GM12878 (cell line): Measurements from ENCODE around the gene CARD9. TPM values are rescaled to one million over a fixed set of nuclear protein-coding genes. Genes with fewer than 3 reads are reported as not detected.
"Not testable (repeated sequence)": the region's sequence is repeated elsewhere in the genome, so short reads cannot be mapped to it uniquely, and the experiment has no call there.

ENCODE experiments used
- ATAC-seq: fragments of 200-7000 bp; cut with Tn5 transposase; 3 replicates; pipeline ENCODE4 v1.9.1; 2020; ENCODE audit warnings: mild to moderate bottlenecking, moderate library complexity
- BruUV-seq: library from RNA; stranded (reverse); fragments of 400-500 nt; replicated peaks from 2 replicates; lab custom pipeline; 2021; lab: Mats Ljungman, UMichigan
- CTCF ChIA-PET: fragments of 300-600 bp; sonication (Branson Sonifier 250); formaldehyde crosslinking; extraction: SDS; loops from one replicate; lab custom pipeline; 2021; ENCODE audit warnings: inconsistent platforms; lab: Yijun Ruan, JAX
- POLR2A ChIA-PET: fragments of 350-600 bp; formaldehyde crosslinking; extraction: SDS; loops from one replicate; lab custom pipeline; 2021; ENCODE audit warnings: inconsistent platforms; lab: Charles Lee
- RAD21 ChIA-PET: fragments of 300-600 bp; sonication (Branson Sonifier 250); formaldehyde crosslinking; loops from one replicate; lab custom pipeline; 2023; ENCODE audit warnings: antibody characterized with exemption; ENCODE audit not compliant: unreplicated experiment; lab: Charles Lee
- SMC1A ChIA-PET: fragments of 300-600 bp; sonication (Branson Sonifier 250); formaldehyde crosslinking; loops from one replicate; lab custom pipeline; 2023; ENCODE audit not compliant: unreplicated experiment, uncharacterized antibody; lab: Charles Lee
- DNase-seq: peaks from one replicate; pipeline ENCODE4 v3.0.0-alpha.2; 2011; ENCODE audit warnings: low read depth, low spot score
- FAIRE-seq: peaks from 3 replicates; lab custom pipeline; 2011; peaks lifted over from hg19 to GRCh38; lab: Jason Lieb, UNC
- H2AFZ ChIP-seq: 2 replicates; pipeline ENCODE4 v1.6.0; 2011; ENCODE audit warnings: low read depth, low read length, control low read depth; ENCODE audit not compliant: control insufficient read depth
- H3K27ac ChIP-seq: 2 replicates; pipeline ENCODE4 v1.5.1; 2011; ENCODE audit warnings: control low read depth; ENCODE audit not compliant: control insufficient read depth, insufficient read depth
- H3K27me3 ChIP-seq, 2 experiments: replicated peaks in 1 of 2; 2 replicates each; pipeline versions ENCODE4 v1.6.0 to v1.6.1; 2011; ENCODE audit warnings: low read length in 1 of 2; ENCODE audit not compliant: control insufficient read depth in 2 of 2, insufficient read depth in 2 of 2
- H3K36me3 ChIP-seq, 2 experiments: 2 replicates each; pipeline ENCODE4 v1.5.1; 2011; ENCODE audit warnings: low read length in 1 of 2; ENCODE audit not compliant: control insufficient read depth in 2 of 2, insufficient read depth in 2 of 2
- H3K4me1 ChIP-seq: 2 replicates; pipeline ENCODE4 v1.6.1; 2011; ENCODE audit warnings: mild to moderate bottlenecking, low read length, moderate library complexity, mixed read lengths; ENCODE audit not compliant: control insufficient read depth, insufficient read depth
- H3K4me2 ChIP-seq: 2 replicates; pipeline ENCODE4 v1.6.0; 2011; ENCODE audit warnings: control low read depth; ENCODE audit not compliant: control insufficient read depth, insufficient read depth
- H3K4me3 ChIP-seq: fragments of 200-600 bp; sonication (generic); 2 replicates; pipeline ENCODE4 v1.5.1; 2016
- H3K79me2 ChIP-seq: 2 replicates; pipeline ENCODE4 v1.6.0; 2011; ENCODE audit warnings: low read length; ENCODE audit not compliant: control insufficient read depth, insufficient read depth
- H3K9ac ChIP-seq: 2 replicates; pipeline ENCODE4 v1.8.0; 2011; ENCODE audit warnings: low read length, control low read depth, mixed read lengths; ENCODE audit not compliant: control insufficient read depth, insufficient read depth
- H3K9me3 ChIP-seq: replicated peaks from 3 replicates; pipeline ENCODE4 v1.5.1; 2011; ENCODE audit warnings: mild to moderate bottlenecking, low read length; ENCODE audit not compliant: control insufficient read depth, insufficient read depth
- H4K20me1 ChIP-seq: 2 replicates; pipeline ENCODE4 v1.6.0; 2011; ENCODE audit not compliant: control insufficient read depth, insufficient read depth
- MAX ChIP-seq: IDR thresholded peaks from 2 replicates; pipeline ENCODE4 v1.6.1; 2012; ENCODE audit warnings: low read depth, low read length, improper control_type of control experiment
- SMARCA5 ChIP-seq: fragments of 450-650 bp; IDR thresholded peaks from 2 replicates; pipeline ENCODE4 v1.6.1; 2017; ENCODE audit warnings: mild to moderate bottlenecking
- TAF1 ChIP-seq: IDR thresholded peaks from 2 replicates; pipeline ENCODE4 v1.6.1; 2011; ENCODE audit warnings: mild to moderate bottlenecking, low read depth, low read length, borderline replicate concordance
- WGBS: methylation state at CpG from one replicate; pipeline ENCODE4 v1.1.6; 2016; ENCODE audit warnings: low lambda C conversion rate; ENCODE audit not compliant: insufficient replicate concordance, insufficient coverage; ENCODE audit errors: missing lambda C conversion rate; 5-methylcytosine and 5-hydroxymethylcytosine counted together
- in situ Hi-C: fragments of 300-500 bp; cut with MboI; formaldehyde crosslinking; loops from 9 replicates; pipeline ENCODE4 v1.14.3; 2018; ENCODE audit warnings: mixed read lengths
- intact Hi-C: fragments of 100-400 bp; cut with micrococcal nuclease; formaldehyde crosslinking; loops from one replicate; pipeline ENCODE4 v1.14.2; 2022; ENCODE audit not compliant: unreplicated experiment
- polyA plus RNA-seq, 11 experiments: library from polyadenylated mRNA; depleted of rRNA in 4 of 11; unstranded in 6 of 11; stranded (reverse) in 5 of 11; fragments of >200 nt; fragmentation: Nextera tagmentation in 4 of 11; fragmentation: Illumina TruSeq in 1 of 11; extraction: Ambion mirVana in 4 of 11; extraction: Trizol in 1 of 11; gene quantifications; 1 replicate in 1 of 11; 2 replicates in 10 of 11; pipeline versions ENCODE4 v1.2.1 to v1.2.3, GENCODE V29; 2011 to 2016; ENCODE audit warnings: inconsistent platforms in 2 of 11, missing spikeins in 2 of 11, low read depth in 1 of 11
- total RNA-seq, 4 experiments: library from RNA; depleted of rRNA in 3 of 4; stranded (reverse); fragments of >200 nt in 3 of 4; fragmentation: Illumina TruSeq in 1 of 4; extraction: Trizol in 1 of 4; gene quantifications; 2 replicates each; pipeline versions ENCODE4 v1.2.1 to v1.2.3, GENCODE V29; 2013 to 2021

Gene CARD9
- total and polyA plus RNA-seq, 10 of the 15 experiments (the other 5 are each of a cell fraction or from before 2014, with no cell fraction given): 0.11 to 4.9 (median 1.8) TPM; not detected in 1

- Histone ChIP-seq H3K4me2 (0 out of 2 replicates have a peak overlapping the region, but pooled peaks have one; percentile 38), H3K9me3 (no peaks in the 10 kb centered on the region), H3K4me3 (no peak overlapping the region), H3K36me3 (peaks cover 6 to 17% of the 10 kb centered on the region in 2 experiments; a peak in 3 of 4 replicates), H3K4me1 (peaks cover 42% of the 10 kb centered on the region), H3K27me3 (no peaks in the 10 kb centered on the region), H2AFZ (no peak overlapping the region), H3K27ac (no peak overlapping the region), H3K79me2 (peaks cover 54% of the 10 kb centered on the region), H4K20me1 (no peaks in the 10 kb centered on the region), H3K9ac (no peak overlapping the region)
- intact Hi-C loops (no loop called here), in situ Hi-C loops (no loop called here)
- CTCF ChIA-PET: no interaction called here
- RAD21 ChIA-PET: no interaction called here
- no TSS peak for BruUV-seq
- no peak for FAIRE-seq
- no peak for DNase-seq
- SMC1A ChIA-PET: no interaction called here
- POLR2A ChIA-PET: no interaction called here
- no peak for ATAC-seq
- TF ChIP-seq MAX: no peak
- no peak for TF ChIP-seq TAF1
- no peak for TF ChIP-seq SMARCA5
- WGBS: 79% methylated on average over 7 of the region's 7 CpGs
Measured at GRCh38 chr9:136407911-136408310, 34.4 kb upstream of the CARD9 start.

- CTCF ChIA-PET, SMC1A ChIA-PET, H4K20me1 ChIP-seq, FAIRE-seq, RAD21 ChIA-PET, DNase-seq, intact Hi-C loops, H3K4me3 ChIP-seq, in situ Hi-C loops, H3K4me2 ChIP-seq, H3K27me3 ChIP-seq, H3K27ac ChIP-seq, H3K9ac ChIP-seq, H2AFZ ChIP-seq, H3K9me3 ChIP-seq, POLR2A ChIA-PET, ATAC-seq: not testable (repeated sequence)
- Histone ChIP-seq H3K36me3 (peaks cover 4 to 18% of the 10 kb centered on the region in 2 experiments; a peak in 3 of 4 replicates), H3K4me1 (peaks cover 42% of the 10 kb centered on the region), H3K79me2 (peaks cover 46% of the 10 kb centered on the region)
- TSS peak; percentile 27 for BruUV-seq
- WGBS: over 99% methylated on average over 28 of the region's 28 CpGs
Measured at GRCh38 chr9:136407061-136407460, 33.6 kb upstream of the CARD9 start.

- CTCF ChIA-PET, H3K4me3 ChIP-seq, FAIRE-seq, in situ Hi-C loops, SMC1A ChIA-PET, H2AFZ ChIP-seq, H4K20me1 ChIP-seq, H3K9ac ChIP-seq, ATAC-seq, DNase-seq, BruUV-seq, H3K27me3 ChIP-seq, H3K27ac ChIP-seq, intact Hi-C loops, H3K9me3 ChIP-seq, RAD21 ChIA-PET: not testable (repeated sequence)
- Histone ChIP-seq H3K79me2 (peaks cover 35% of the 10 kb centered on the region), H3K4me2 (0 out of 2 replicates have a peak overlapping the region, but pooled peaks have one; percentile 9), H3K4me1 (peaks cover 36% of the 10 kb centered on the region), H3K36me3 (peaks cover 7 to 18% of the 10 kb centered on the region in 2 experiments; a peak in 3 of 4 replicates)
- 58% methylated on average over 10 of the region's 10 CpGs for WGBS
- POLR2A ChIA-PET: interaction anchor here (0.5 kb wide), 1 partner anchor 745 kb away, joined by 5 read pairs; no protein-coding TSS in a partner anchor
Measured at GRCh38 chr9:136405904-136406303, 32.4 kb upstream of the CARD9 start.
